WTC11 (cell line): ENCODE results near the gene VDR. TPM values are rescaled to one million over a fixed set of nuclear protein-coding genes. Genes with fewer than 3 reads are reported as not detected.

Source experiments
- ATAC-seq: fragments of 200-7000 bp; cut with Tn5 transposase; 2 replicates; pipeline ENCODE4 v1.10.0; 2021; ENCODE audit warnings: mild to moderate bottlenecking, moderate library complexity
- CTCF ChIA-PET: fragments of 300-600 bp; sonication (Branson Sonifier 250); formaldehyde crosslinking; loops from one replicate; lab custom pipeline; 2021; ENCODE audit warnings: antibody characterized with exemption; lab: Charles Lee
- POLR2A ChIA-PET: fragments of 350-600 bp; sonication (Branson Sonifier 250); formaldehyde crosslinking; loops from one replicate; lab custom pipeline; 2021; ENCODE audit warnings: antibody characterized with exemption; lab: Charles Lee
- DNase-seq: peaks from one replicate; pipeline ENCODE4 v3.0.0; 2021; ENCODE audit warnings: low spot score
- H3K27ac Mint-ChIP-seq: 2 replicates; pipeline ENCODE4 v1.8.0; 2021; ENCODE audit warnings: mixed read lengths
- H3K27me3 Mint-ChIP-seq: 2 replicates; pipeline ENCODE4 v1.8.0; 2021; ENCODE audit warnings: low read depth, mild to moderate bottlenecking, moderate library complexity, mixed read lengths
- H3K36me3 Mint-ChIP-seq: 2 replicates; pipeline ENCODE4 v1.8.0; 2021; ENCODE audit warnings: mixed read lengths
- H3K4me1 Mint-ChIP-seq: 2 replicates; pipeline ENCODE4 v1.8.0; 2022; ENCODE audit warnings: mixed read lengths
- H3K4me3 Mint-ChIP-seq: 2 replicates; pipeline ENCODE4 v1.8.0; 2021; ENCODE audit warnings: mild to moderate bottlenecking, moderate library complexity, mixed read lengths
- H3K9me3 Mint-ChIP-seq: 2 replicates; pipeline ENCODE4 v1.8.0; 2021; ENCODE audit warnings: mixed read lengths
- ESRRA ChIP-seq: sonication (generic); formaldehyde crosslinking; IDR thresholded peaks from 2 replicates; pipeline ENCODE4 v1.8.1; 2022; ENCODE audit warnings: mild to moderate bottlenecking, missing genetic modification reagents, borderline replicate concordance
- FOXK1 ChIP-seq: sonication (generic); formaldehyde crosslinking; IDR thresholded peaks from 2 replicates; pipeline ENCODE4 v1.8.0; 2022; ENCODE audit warnings: mild to moderate bottlenecking, moderate library complexity, missing genetic modification reagents
- IRF2 ChIP-seq: sonication (generic); formaldehyde crosslinking; IDR thresholded peaks from 2 replicates; pipeline ENCODE4 v1.8.0; 2022; ENCODE audit warnings: low read depth, missing genetic modification reagents, borderline replicate concordance
- JUN ChIP-seq: sonication (generic); formaldehyde crosslinking; IDR thresholded peaks from 2 replicates; pipeline ENCODE4 v1.8.0; 2023; ENCODE audit warnings: mild to moderate bottlenecking, missing genetic modification reagents
- MXD4 ChIP-seq: fragments of 250-450 bp; sonication (Bioruptor Pico); IDR thresholded peaks from 2 replicates; pipeline ENCODE4 v1.8.0; 2021; ENCODE audit warnings: mild to moderate bottlenecking, moderate library complexity, borderline replicate concordance
- OVOL2 ChIP-seq: fragments of 250-450 bp; sonication (Bioruptor Pico); IDR thresholded peaks from 2 replicates; pipeline ENCODE4 v1.9.0; 2021; ENCODE audit warnings: mild to moderate bottlenecking, borderline replicate concordance
- PRRX2 ChIP-seq: fragments of 250-450 bp; sonication (Bioruptor Pico); IDR thresholded peaks from 2 replicates; pipeline ENCODE4 v1.8.0; 2021; ENCODE audit warnings: mild to moderate bottlenecking
- RORB ChIP-seq: fragments of 250-450 bp; sonication (Bioruptor Pico); IDR thresholded peaks from 2 replicates; pipeline ENCODE4 v1.9.0; 2021; ENCODE audit warnings: mild to moderate bottlenecking
- SOX15 ChIP-seq: fragments of 250-450 bp; sonication (Bioruptor Pico); IDR thresholded peaks from 2 replicates; pipeline ENCODE4 v1.9.0; 2021; ENCODE audit warnings: mild to moderate bottlenecking
- TP53 ChIP-seq: sonication (generic); formaldehyde crosslinking; IDR thresholded peaks from 2 replicates; pipeline ENCODE4 v1.8.1; 2023; ENCODE audit warnings: mild to moderate bottlenecking, missing genetic modification reagents
- ZBTB21 ChIP-seq: sonication (generic); formaldehyde crosslinking; IDR thresholded peaks from 2 replicates; pipeline ENCODE4 v1.8.1; 2023; ENCODE audit warnings: mild to moderate bottlenecking, missing genetic modification reagents, borderline replicate concordance
- ZNF396 ChIP-seq: fragments of 250-450 bp; sonication (Bioruptor Pico); IDR thresholded peaks from 2 replicates; pipeline ENCODE4 v1.8.0; 2021; ENCODE audit warnings: mild to moderate bottlenecking, moderate library complexity, borderline replicate concordance
- total RNA-seq: library from RNA; stranded (reverse); gene quantifications from 3 replicates; pipeline ENCODE4 v1.2.3, GENCODE V29; 2021
- TF ChIP-seq, protein P1 (sequence below): sonication (generic); formaldehyde crosslinking; IDR thresholded peaks from 2 replicates; pipeline ENCODE4 v1.8.0; 2023; ENCODE audit warnings: missing genetic modification reagents
- TF ChIP-seq, protein P2 (sequence below): sonication (generic); formaldehyde crosslinking; IDR thresholded peaks from 2 replicates; pipeline ENCODE4 v1.8.1; 2022; ENCODE audit warnings: missing genetic modification reagents, borderline replicate concordance
- TF ChIP-seq, protein P3 (sequence below): fragments of 250-450 bp; sonication (Bioruptor Pico); IDR thresholded peaks from 2 replicates; pipeline ENCODE4 v1.9.0; 2021; ENCODE audit warnings: mild to moderate bottlenecking, borderline replicate concordance
- TF ChIP-seq, protein P4 (sequence below): sonication (generic); formaldehyde crosslinking; IDR thresholded peaks from 2 replicates; pipeline ENCODE4 v1.8.1; 2023; ENCODE audit warnings: mild to moderate bottlenecking, missing genetic modification reagents, moderate library complexity
- TF ChIP-seq, protein P5 (sequence below): sonication (generic); formaldehyde crosslinking; IDR thresholded peaks from 2 replicates; pipeline ENCODE4 v1.8.0; 2022; ENCODE audit warnings: mild to moderate bottlenecking, missing genetic modification reagents
- TF ChIP-seq, protein P6 (sequence below): sonication (generic); formaldehyde crosslinking; IDR thresholded peaks from 2 replicates; pipeline ENCODE4 v1.8.1; 2022; ENCODE audit warnings: mild to moderate bottlenecking, moderate library complexity, missing genetic modification reagents
- TF ChIP-seq, protein P7 (sequence below): sonication (generic); formaldehyde crosslinking; IDR thresholded peaks from 2 replicates; pipeline ENCODE4 v1.8.0; 2022; ENCODE audit warnings: mild to moderate bottlenecking, missing genetic modification reagents
- TF ChIP-seq, protein P8 (sequence below): sonication (generic); formaldehyde crosslinking; IDR thresholded peaks from 2 replicates; pipeline ENCODE4 v1.8.0; 2022; ENCODE audit warnings: mild to moderate bottlenecking, missing genetic modification reagents

VDR gene
- total RNA-seq, 1 experiment from 2014 or later = 1.3 TPM

DNA sequence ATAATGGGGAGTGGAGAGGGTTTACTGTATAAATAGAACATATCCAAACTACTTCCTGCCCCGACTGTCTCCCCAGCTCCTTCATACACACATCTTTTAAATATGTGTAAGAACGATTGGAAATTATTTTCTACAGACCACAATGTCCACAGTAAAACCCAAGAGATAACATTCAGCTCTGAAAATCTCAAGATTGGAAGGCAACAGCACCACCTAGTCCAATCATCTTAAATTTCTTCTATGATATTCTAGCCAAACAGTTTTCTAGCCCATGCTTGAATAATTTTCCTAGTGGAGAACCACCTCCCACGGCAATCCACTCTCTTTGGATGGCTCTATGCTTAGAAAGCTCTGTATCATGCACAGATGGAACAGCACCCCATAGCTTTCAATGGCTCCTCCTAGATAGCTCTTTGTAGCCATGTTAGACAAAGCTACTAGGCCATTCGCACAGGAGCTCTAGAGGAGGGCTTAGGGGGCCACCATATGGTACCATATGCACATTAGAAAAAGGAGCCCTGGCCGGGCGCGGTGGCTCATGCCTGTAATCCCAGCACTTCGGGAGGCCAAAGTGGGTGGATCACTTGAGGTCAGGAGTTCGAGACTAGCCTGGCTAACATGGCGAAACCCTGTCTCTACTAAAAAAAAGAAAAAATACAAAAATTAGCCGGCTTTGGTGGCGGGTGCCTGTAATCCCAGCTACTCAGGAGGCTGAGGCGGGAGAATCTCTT lies 18.1 kb downstream of the VDR start (continued):
- TF ChIP-seq, protein P1, sequence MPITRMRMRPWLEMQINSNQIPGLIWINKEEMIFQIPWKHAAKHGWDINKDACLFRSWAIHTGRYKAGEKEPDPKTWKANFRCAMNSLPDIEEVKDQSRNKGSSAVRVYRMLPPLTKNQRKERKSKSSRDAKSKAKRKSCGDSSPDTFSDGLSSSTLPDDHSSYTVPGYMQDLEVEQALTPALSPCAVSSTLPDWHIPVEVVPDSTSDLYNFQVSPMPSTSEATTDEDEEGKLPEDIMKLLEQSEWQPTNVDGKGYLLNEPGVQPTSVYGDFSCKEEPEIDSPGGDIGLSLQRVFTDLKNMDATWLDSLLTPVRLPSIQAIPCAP (CRISPR knock-in tag) = no peak
- TF ChIP-seq MXD4 (CRISPR knock-in tag) (no peak), ZBTB21 (CRISPR knock-in tag) (no peak), ZNF396 (CRISPR knock-in tag) (no peak)
- TF ChIP-seq, protein P2, sequence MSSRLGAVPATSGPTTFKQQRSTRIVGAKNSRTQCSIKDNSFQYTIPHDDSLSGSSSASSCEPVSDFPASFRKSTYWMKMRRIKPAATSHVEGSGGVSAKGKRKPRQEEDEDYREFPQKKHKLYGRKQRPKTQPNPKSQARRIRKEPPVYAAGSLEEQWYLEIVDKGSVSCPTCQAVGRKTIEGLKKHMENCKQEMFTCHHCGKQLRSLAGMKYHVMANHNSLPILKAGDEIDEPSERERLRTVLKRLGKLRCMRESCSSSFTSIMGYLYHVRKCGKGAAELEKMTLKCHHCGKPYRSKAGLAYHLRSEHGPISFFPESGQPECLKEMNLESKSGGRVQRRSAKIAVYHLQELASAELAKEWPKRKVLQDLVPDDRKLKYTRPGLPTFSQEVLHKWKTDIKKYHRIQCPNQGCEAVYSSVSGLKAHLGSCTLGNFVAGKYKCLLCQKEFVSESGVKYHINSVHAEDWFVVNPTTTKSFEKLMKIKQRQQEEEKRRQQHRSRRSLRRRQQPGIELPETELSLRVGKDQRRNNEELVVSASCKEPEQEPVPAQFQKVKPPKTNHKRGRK = no peak
- TF ChIP-seq, all 79 proteins: peak for 0

DNA sequence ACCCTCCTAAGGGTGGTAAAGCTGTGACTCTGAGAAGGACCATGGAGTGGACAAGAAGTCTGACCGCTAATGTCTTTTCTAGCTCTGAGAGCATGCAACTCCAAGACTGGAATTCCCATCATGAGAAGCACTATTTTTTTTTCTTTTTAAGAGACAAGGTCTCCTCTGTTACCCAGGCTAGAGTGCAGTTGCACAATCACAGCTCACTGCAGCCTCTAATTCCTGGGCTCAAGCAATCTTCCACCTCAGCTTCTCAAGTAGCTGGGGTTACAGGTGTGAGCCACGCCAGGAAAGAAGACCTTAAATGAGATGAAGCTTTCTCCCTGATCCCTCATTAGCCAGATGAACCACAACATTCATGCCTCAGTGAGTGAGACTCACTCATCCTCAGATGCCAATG lies 19.2 kb downstream of the VDR start:
- H3K4me3 Mint-ChIP-seq = no peak overlapping the region
- H3K9me3 Mint-ChIP-seq = no peaks in the 10 kb centered on the region
- no peaks in the 10 kb centered on the region for H3K36me3 Mint-ChIP-seq
- no peak for DNase-seq
- no peak for ATAC-seq
- TF ChIP-seq RORB (CRISPR knock-in tag) (no peak), FOXK1 (no peak), ZBTB21 (CRISPR knock-in tag) (no peak), PRRX2 (no peak), IRF2 (CRISPR knock-in tag) (no peak), JUN (CRISPR knock-in tag) (no peak), ESRRA (CRISPR knock-in tag) (no peak), SOX15 (CRISPR knock-in tag) (no peak), OVOL2 (no peak), TP53 (CRISPR knock-in tag) (no peak)
- TF ChIP-seq, protein P3, sequence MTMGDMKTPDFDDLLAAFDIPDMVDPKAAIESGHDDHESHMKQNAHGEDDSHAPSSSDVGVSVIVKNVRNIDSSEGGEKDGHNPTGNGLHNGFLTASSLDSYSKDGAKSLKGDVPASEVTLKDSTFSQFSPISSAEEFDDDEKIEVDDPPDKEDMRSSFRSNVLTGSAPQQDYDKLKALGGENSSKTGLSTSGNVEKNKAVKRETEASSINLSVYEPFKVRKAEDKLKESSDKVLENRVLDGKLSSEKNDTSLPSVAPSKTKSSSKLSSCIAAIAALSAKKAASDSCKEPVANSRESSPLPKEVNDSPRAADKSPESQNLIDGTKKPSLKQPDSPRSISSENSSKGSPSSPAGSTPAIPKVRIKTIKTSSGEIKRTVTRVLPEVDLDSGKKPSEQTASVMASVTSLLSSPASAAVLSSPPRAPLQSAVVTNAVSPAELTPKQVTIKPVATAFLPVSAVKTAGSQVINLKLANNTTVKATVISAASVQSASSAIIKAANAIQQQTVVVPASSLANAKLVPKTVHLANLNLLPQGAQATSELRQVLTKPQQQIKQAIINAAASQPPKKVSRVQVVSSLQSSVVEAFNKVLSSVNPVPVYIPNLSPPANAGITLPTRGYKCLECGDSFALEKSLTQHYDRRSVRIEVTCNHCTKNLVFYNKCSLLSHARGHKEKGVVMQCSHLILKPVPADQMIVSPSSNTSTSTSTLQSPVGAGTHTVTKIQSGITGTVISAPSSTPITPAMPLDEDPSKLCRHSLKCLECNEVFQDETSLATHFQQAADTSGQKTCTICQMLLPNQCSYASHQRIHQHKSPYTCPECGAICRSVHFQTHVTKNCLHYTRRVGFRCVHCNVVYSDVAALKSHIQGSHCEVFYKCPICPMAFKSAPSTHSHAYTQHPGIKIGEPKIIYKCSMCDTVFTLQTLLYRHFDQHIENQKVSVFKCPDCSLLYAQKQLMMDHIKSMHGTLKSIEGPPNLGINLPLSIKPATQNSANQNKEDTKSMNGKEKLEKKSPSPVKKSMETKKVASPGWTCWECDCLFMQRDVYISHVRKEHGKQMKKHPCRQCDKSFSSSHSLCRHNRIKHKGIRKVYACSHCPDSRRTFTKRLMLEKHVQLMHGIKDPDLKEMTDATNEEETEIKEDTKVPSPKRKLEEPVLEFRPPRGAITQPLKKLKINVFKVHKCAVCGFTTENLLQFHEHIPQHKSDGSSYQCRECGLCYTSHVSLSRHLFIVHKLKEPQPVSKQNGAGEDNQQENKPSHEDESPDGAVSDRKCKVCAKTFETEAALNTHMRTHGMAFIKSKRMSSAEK (CRISPR knock-in tag) = no peak
- TF ChIP-seq, protein P4, sequence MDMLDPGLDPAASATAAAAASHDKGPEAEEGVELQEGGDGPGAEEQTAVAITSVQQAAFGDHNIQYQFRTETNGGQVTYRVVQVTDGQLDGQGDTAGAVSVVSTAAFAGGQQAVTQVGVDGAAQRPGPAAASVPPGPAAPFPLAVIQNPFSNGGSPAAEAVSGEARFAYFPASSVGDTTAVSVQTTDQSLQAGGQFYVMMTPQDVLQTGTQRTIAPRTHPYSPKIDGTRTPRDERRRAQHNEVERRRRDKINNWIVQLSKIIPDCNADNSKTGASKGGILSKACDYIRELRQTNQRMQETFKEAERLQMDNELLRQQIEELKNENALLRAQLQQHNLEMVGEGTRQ (CRISPR knock-in tag) = no peak
- TF ChIP-seq, protein P5, sequence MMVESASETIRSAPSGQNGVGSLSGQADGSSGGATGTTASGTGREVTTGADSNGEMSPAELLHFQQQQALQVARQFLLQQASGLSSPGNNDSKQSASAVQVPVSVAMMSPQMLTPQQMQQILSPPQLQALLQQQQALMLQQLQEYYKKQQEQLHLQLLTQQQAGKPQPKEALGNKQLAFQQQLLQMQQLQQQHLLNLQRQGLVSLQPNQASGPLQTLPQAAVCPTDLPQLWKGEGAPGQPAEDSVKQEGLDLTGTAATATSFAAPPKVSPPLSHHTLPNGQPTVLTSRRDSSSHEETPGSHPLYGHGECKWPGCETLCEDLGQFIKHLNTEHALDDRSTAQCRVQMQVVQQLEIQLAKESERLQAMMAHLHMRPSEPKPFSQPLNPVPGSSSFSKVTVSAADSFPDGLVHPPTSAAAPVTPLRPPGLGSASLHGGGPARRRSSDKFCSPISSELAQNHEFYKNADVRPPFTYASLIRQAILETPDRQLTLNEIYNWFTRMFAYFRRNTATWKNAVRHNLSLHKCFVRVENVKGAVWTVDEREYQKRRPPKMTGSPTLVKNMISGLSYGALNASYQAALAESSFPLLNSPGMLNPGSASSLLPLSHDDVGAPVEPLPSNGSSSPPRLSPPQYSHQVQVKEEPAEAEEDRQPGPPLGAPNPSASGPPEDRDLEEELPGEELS (CRISPR knock-in tag) = no peak
- TF ChIP-seq, protein P6, sequence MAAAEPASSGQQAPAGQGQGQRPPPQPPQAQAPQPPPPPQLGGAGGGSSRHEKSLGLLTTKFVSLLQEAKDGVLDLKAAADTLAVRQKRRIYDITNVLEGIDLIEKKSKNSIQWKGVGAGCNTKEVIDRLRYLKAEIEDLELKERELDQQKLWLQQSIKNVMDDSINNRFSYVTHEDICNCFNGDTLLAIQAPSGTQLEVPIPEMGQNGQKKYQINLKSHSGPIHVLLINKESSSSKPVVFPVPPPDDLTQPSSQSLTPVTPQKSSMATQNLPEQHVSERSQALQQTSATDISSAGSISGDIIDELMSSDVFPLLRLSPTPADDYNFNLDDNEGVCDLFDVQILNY (CRISPR knock-in tag) = no peak
- TF ChIP-seq, protein P7, sequence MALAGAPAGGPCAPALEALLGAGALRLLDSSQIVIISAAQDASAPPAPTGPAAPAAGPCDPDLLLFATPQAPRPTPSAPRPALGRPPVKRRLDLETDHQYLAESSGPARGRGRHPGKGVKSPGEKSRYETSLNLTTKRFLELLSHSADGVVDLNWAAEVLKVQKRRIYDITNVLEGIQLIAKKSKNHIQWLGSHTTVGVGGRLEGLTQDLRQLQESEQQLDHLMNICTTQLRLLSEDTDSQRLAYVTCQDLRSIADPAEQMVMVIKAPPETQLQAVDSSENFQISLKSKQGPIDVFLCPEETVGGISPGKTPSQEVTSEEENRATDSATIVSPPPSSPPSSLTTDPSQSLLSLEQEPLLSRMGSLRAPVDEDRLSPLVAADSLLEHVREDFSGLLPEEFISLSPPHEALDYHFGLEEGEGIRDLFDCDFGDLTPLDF (CRISPR knock-in tag) = no peak
- TF ChIP-seq, protein P8, sequence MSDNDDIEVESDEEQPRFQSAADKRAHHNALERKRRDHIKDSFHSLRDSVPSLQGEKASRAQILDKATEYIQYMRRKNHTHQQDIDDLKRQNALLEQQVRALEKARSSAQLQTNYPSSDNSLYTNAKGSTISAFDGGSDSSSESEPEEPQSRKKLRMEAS = no peak
- TF ChIP-seq, all 79 proteins: peak for 0
- no peak overlapping the region for H3K27ac Mint-ChIP-seq
- H3K4me1 Mint-ChIP-seq = peaks cover 8% of the 10 kb centered on the region
- ChIA-PET POLR2A (no interaction called here), CTCF (interaction anchor here (0.7 to 1.9 kb wide), 5 partner anchors 12 to 83 kb away, joined by 3 to 5 read pairs (median 4); no protein-coding TSS in a partner anchor)
- H3K27me3 Mint-ChIP-seq = no peaks in the 10 kb centered on the region
